ENCODE data around the gene TMOD1. TPM values are rescaled to one million over a fixed set of nuclear protein-coding genes. Genes with fewer than 3 reads are reported as not detected.

The TMOD1 gene
- total and polyA plus RNA-seq, 2 experiments from 2014 or later, result 0.69 to 4.5 TPM

- peaks cover under 1% of the 10 kb centered on the region; the same call in 2 of the 3 replicates for H3K4me1 Mint-ChIP-seq
- no peaks in the 10 kb centered on the region for H3K36me3 Mint-ChIP-seq (ENCODE audit: low read depth)
- TF ChIP-seq EZH2 (IDR thresholded peaks at IDR 0.05; ENCODE audit: low read depth, unreplicated experiment), result no peak
- TF ChIP-seq CTCF (conservative IDR thresholded peaks at IDR 0.05; ENCODE audit: low read depth in 2 of 2), result no peak
- no peak for TF ChIP-seq ZNF114 (CRISPR knock-in tag; IDR thresholded peaks at IDR 0.05)
- TF ChIP-seq ZNF331 (CRISPR knock-in tag; IDR thresholded peaks at IDR 0.05; ENCODE audit: low read depth), result no peak
- no peak for TF ChIP-seq ZNF462 (CRISPR knock-in tag; IDR thresholded peaks at IDR 0.05)
- no peak for TF ChIP-seq ETS1 (IDR thresholded peaks at IDR 0.05)
- no peak for TF ChIP-seq CREB1 (CRISPR knock-in tag; IDR thresholded peaks at IDR 0.05; ENCODE audit: low read depth)
- no peak for TF ChIP-seq EZH2phosphoT487 (IDR thresholded peaks at IDR 0.05; ENCODE audit: unreplicated experiment)
- TF ChIP-seq POLR2AphosphoS5 (IDR thresholded peaks at IDR 0.05; ENCODE audit: low read depth), result no peak
- no peak for TF ChIP-seq REST (IDR thresholded peaks at IDR 0.05; ENCODE audit: unreplicated experiment)
- no peak for TF ChIP-seq STAT1 (IDR thresholded peaks at IDR 0.05; ENCODE audit: unreplicated experiment)
- H3K9me2 ChIP-seq (ENCODE audit: insufficient read depth), result no peaks in the 10 kb centered on the region
- no peaks in the 10 kb centered on the region for H3K4me1 ChIP-seq (ENCODE audit: insufficient read depth)
- H3K79me2 ChIP-seq (replicated peaks; ENCODE audit: insufficient read depth), result no peaks in the 10 kb centered on the region
- H3K36me3 ChIP-seq (ENCODE audit: insufficient read depth), result no peaks in the 10 kb centered on the region
- H4K20me1 ChIP-seq (replicated peaks; ENCODE audit: insufficient read depth), result no peaks in the 10 kb centered on the region
- H3K4me3 Mint-ChIP-seq, result no peak overlapping the region
- H3F3A ChIP-seq (replicated peaks; ENCODE audit: low read depth), result no peaks in the 10 kb centered on the region
- H2AFZ ChIP-seq, result no peak overlapping the region
- H3K4me2 ChIP-seq, result no peak overlapping the region
- peaks cover 9% of the 10 kb centered on the region for H3K27me3 ChIP-seq (ENCODE audit: insufficient read depth)
- no peaks in the 10 kb centered on the region for H3K9me3 Mint-ChIP-seq
- H3K4me3 ChIP-seq, result no peak overlapping the region
- peaks cover 3% of the 10 kb centered on the region for H3K27me3 Mint-ChIP-seq (ENCODE audit: insufficient read depth, low read depth, poor library complexity)
- DNase-seq (ENCODE audit: low spot score) (no peak), ATAC-seq (no peak)
- no peak overlapping the region for H3K27ac ChIP-seq (ENCODE audit: low read depth)
- H3K27ac Mint-ChIP-seq, result no peak overlapping the region
Measured at GRCh38 chr9:97510797-97511654, 9.6 kb downstream of the TMOD1 start.

Measured in GM23338 (cell line).